ENCODE results near the gene RPN1. TPM values are rescaled to one million over a fixed set of nuclear protein-coding genes. Genes with fewer than 3 reads are reported as not detected.

RPN1 gene
- total and polyA plus RNA-seq, 2 of the 13 experiments (the other 11 are each of a cell fraction or from before 2014, with no cell fraction given): 290 to 342 TPM

- no peak for TF ChIP-seq ZNF609 (CRISPR knock-in tag; IDR thresholded peaks at IDR 0.05; ENCODE audit: borderline replicate concordance)
- TF ChIP-seq SRF (IDR thresholded peaks at IDR 0.05; ENCODE audit: low read depth, low read length): no peak
- TF ChIP-seq ZMYM2 (CRISPR knock-in tag; IDR thresholded peaks at IDR 0.05): no peak
- no peak for TF ChIP-seq EHMT2 (IDR thresholded peaks at IDR 0.05; ENCODE audit: borderline replicate concordance, low read depth, low read length)
- no peak for TF ChIP-seq PPARG (CRISPR knock-in tag; conservative IDR thresholded peaks at IDR 0.05)
- TF ChIP-seq PAWR (CRISPR knock-in tag; IDR thresholded peaks at IDR 0.05; ENCODE audit: borderline replicate concordance): no peak
- no peak for TF ChIP-seq FOSL1 (CRISPR knock-in tag; IDR thresholded peaks at IDR 0.05; ENCODE audit: borderline replicate concordance)
- peak; percentile 39; the same call in 1 of the 2 replicates for TF ChIP-seq MIER3 (CRISPR knock-in tag; IDR thresholded peaks at IDR 0.05; ENCODE audit: borderline replicate concordance)
- TF ChIP-seq CEBPB (IDR thresholded peaks at IDR 0.05; ENCODE audit: borderline replicate concordance, low read depth, low read length): peak; percentile 68; the same call in 1 of the 2 replicates
- TF ChIP-seq MXI1 (IDR thresholded peaks at IDR 0.05; ENCODE audit: borderline replicate concordance, low read depth, low read length): peak; percentile 80; the same call in 1 of the 3 replicates
- TF ChIP-seq ATF7 (IDR thresholded peaks at IDR 0.05): no peak
- peak; percentile 68 for TF ChIP-seq ATF7 (CRISPR knock-in tag; IDR thresholded peaks at IDR 0.05)
- TF ChIP-seq ZSCAN21 (CRISPR knock-in tag; IDR thresholded peaks at IDR 0.05; ENCODE audit: borderline replicate concordance): peak; percentile 90
- TF ChIP-seq ZIK1 (CRISPR knock-in tag; IDR thresholded peaks at IDR 0.05; ENCODE audit: borderline replicate concordance, low read depth): no peak
- no peak for TF ChIP-seq SIX4 (CRISPR knock-in tag; IDR thresholded peaks at IDR 0.05)
- TF ChIP-seq ZSCAN30 (CRISPR knock-in tag; IDR thresholded peaks at IDR 0.05): 0 out of 2 replicates have a peak, but pooled peaks have one; percentile 40
- no peak for TF ChIP-seq ZSCAN22 (CRISPR knock-in tag; IDR thresholded peaks at IDR 0.05)
- TF ChIP-seq AKAP8 (CRISPR knock-in tag; IDR thresholded peaks at IDR 0.05): no peak
- no peak for TF ChIP-seq MAFK (conservative IDR thresholded peaks at IDR 0.05 in 1 of 2, IDR thresholded peaks at IDR 0.05 in 1 of 2; ENCODE audit: low read length in 2 of 2)
- peak; percentile 53 for TF ChIP-seq BHLHE40 (IDR thresholded peaks at IDR 0.05; ENCODE audit: low read length)
- no peak for TF ChIP-seq ZNF256 (CRISPR knock-in tag; conservative IDR thresholded peaks at IDR 0.05)
- no peak for TF ChIP-seq GABPA (IDR thresholded peaks at IDR 0.05; ENCODE audit: low read depth, low read length)
- TF ChIP-seq GABPA (CRISPR knock-in tag; IDR thresholded peaks at IDR 0.05; ENCODE audit: low read depth): peak; percentile 21; the same call in 1 of the 2 replicates
- TF ChIP-seq ZNF317 (CRISPR knock-in tag; IDR thresholded peaks at IDR 0.05): peak; percentile 49; the same call in 1 of the 2 replicates
- TF ChIP-seq FOXP1 (IDR thresholded peaks at IDR 0.05): no peak
- no peak for TF ChIP-seq FOXP1 (CRISPR knock-in tag; IDR thresholded peaks at IDR 0.05)
- no peak for TF ChIP-seq EZH2 (conservative IDR thresholded peaks at IDR 0.05; ENCODE audit: low read depth, low read length)
Observed at GRCh38 chr3:128650096-128651050, at the start of gene RPN1 (continued).

Measured in HepG2 (cell line).